ENCODE results near the gene TBC1D3E. TPM values are rescaled to one million over a fixed set of nuclear protein-coding genes. Genes with fewer than 3 reads are reported as not detected.
"Not testable (repeated sequence)": the region's sequence is repeated elsewhere in the genome, so short reads cannot be mapped to it uniquely, and the experiment has no call there.

The TBC1D3E gene
- total RNA-seq (not detected), polyA plus RNA-seq (not detected)
- long read RNA-seq, donor 1 = 0 reads
- long read RNA-seq, donor 2 = 0 reads
- long read RNA-seq, donor 3 = 0 reads

DNA sequence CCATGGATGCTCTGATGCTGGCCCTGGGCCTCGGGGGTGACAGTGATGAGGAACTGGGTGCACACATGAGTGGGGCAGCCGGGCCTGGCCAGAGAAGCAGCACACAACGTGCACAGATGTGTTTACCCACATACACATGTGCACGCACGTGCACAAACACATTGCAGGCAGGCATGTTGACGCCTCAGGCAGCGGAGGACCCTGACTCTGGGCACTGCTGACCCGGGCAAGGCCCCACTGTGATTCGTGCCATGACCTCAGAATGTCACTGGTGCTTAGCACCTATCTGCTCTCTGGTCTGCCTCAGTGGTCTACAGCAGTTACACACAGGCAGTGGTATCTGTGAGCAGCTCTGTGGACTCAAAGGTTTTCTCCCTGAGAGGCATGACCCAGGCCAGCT lies at the start of gene TBC1D3E:
TBC1D3E (plus strand) TSS at position 301 of the 400 bp plus-strand sequence. CDS start 1,545 bp downstream, outside the sequence.
- H3K9me3 ChIP-seq; H3K27me3 ChIP-seq; ATAC-seq; intact Hi-C loops (cut with DNase I); H3K4me1 ChIP-seq; H3K4me3 ChIP-seq; H3K36me3 ChIP-seq; DNase-seq; H3K27ac ChIP-seq: not testable (repeated sequence)
- no CpG with 5 or more reads among the region's 9 CpGs for WGBS, 4 donors

DNA sequence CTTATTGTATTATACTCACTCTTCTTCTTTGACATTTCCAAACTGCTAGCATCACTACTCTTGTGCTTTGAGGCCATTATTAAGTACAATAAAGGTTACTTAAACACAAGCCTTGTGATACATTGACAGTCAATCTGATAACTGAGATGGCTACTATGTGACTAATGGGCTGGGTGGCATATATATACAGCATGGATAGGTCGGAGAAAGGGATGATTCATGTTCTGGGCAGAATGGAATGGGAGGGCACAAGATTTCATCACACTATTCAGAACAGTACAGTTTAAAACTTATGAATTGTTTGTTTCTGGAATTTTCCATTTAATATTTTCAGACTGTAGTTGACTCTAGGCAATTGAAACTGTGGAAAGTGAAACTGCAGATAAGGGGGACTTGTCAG lies 40.4 kb upstream of the TBC1D3E start:
- H3K36me3 ChIP-seq; H3K27me3 ChIP-seq; H3K27ac ChIP-seq; H3K4me3 ChIP-seq; H3K4me1 ChIP-seq; H3K9me3 ChIP-seq; DNase-seq; intact Hi-C loops (cut with DNase I): not testable (repeated sequence)
- ATAC-seq = peak in 2 of 4 donors; percentile 44 to 45
- no CpG with 5 or more reads among the region's 1 CpG for WGBS, 4 donors

- H3K9me3 ChIP-seq; ATAC-seq; H3K4me3 ChIP-seq; H3K27me3 ChIP-seq; H3K36me3 ChIP-seq; H3K27ac ChIP-seq; H3K4me1 ChIP-seq; intact Hi-C loops (cut with DNase I); DNase-seq: not testable (repeated sequence)
- WGBS, 4 donors = 97 to 100% methylated on average over 5 to 6 of the region's 10 CpGs; no CpG with 5 or more reads in 2 of the 4 donors
These were observed 39.6 kb upstream of the TBC1D3E start for GRCh38 chr17:38088120-38088519.

DNA sequence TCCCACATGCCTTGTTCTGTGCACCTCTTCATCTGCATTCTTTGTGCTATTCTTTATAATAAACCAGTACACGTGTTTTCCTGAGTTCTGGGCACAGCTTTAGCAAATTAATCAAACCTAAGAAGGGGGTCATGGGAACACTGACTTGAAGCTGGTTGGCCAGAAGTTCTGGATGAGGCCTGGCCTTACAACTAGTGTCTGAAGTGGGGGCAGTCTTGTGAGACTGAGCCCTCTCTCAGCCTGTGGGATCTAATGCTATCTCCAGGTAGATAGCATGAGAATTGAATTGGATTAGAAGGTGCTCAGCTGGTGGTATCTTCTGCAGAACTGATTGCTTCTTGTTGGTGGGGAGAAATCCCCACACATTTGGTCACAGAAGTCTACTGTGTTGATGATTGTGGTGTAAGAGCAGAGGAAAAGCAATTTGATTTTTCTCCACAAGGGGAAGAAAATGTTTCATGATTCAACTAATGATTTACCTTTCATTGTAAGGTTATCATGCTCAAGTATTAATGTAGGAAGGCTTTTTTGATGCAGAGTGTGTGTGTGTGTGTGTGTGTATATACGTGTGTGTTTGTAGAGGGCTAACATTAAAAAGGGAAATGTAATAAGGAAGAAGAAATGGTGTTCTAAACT lies 33.6 kb upstream of the TBC1D3E start:
- H3K9me3 ChIP-seq; ATAC-seq; H3K27me3 ChIP-seq; DNase-seq; intact Hi-C loops (cut with DNase I); H3K4me1 ChIP-seq; H3K36me3 ChIP-seq; H3K27ac ChIP-seq; H3K4me3 ChIP-seq: not testable (repeated sequence)
- WGBS, 4 donors = no CpG with 5 or more reads among the region's 2 CpGs

DNA sequence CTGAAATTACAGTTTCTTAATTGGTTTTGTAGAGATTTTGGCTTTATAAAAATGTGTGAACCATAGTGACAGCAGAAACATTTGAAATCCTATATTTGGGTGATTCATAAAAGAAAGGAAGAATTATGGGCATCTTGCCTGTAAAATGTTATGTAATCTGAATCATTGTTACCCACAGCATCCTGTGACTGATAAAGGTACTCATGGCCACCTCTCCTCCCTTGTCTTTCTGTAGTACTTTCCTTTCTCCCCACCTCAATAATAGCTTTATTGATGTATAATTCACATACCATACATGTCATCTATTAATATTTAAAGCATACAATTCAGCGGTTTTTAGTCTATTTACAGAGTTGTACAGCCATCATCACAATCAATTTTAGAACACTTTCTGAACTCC lies 28.5 kb upstream of the TBC1D3E start:
- DNase-seq; H3K27me3 ChIP-seq; H3K36me3 ChIP-seq; H3K4me3 ChIP-seq; intact Hi-C loops (cut with DNase I); H3K9me3 ChIP-seq; H3K4me1 ChIP-seq; H3K27ac ChIP-seq; ATAC-seq: not testable (repeated sequence)
- WGBS, 4 donors = no CpG with 5 or more reads among the region's 1 CpG

DNA sequence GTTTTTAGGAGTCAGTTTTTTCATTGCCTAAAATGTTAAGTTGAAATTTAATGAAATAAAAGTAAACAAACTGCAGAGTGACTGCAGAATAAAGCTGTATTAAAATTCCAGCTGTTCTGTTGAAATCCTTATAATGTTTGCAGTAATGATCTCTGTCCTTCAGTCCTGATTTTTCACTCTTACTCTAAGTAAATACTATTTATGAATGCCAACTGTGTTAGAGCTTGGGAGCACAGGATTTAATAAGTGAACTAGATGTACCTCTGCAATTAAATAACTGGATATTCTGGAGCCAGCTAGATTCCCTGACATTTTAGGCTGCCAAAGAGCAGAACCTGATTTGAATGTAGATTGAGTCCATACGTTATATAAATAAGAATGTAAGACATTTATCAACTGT lies 7.9 kb upstream of the TBC1D3E start:
- H3K27me3 ChIP-seq; H3K4me1 ChIP-seq; H3K4me3 ChIP-seq; intact Hi-C loops (cut with DNase I); H3K36me3 ChIP-seq; ATAC-seq; DNase-seq; H3K27ac ChIP-seq; H3K9me3 ChIP-seq: not testable (repeated sequence)
- no CpG with 5 or more reads among the region's 1 CpG for WGBS, 4 donors

DNA sequence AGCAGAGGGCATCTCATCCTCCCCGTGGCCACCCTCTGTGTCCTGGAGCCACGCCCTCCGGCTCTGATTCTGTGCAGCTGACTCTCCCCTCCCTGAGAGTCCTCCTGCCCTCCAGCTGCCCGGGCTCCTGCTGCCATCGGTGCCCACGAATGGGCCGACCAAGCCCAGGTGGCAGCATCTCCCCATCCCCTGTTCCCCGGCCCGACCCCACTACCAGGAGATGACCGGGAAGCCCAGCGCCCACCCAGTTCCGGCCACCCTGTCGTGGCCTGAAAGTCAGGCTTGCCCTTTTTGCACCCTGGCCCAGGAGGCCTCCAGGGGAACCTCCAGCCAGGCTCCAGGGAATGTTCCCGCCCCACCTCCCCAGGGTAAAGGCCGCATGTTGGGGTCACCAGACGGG lies 7.1 kb downstream of the TBC1D3E start:
- H3K4me1 ChIP-seq; ATAC-seq; H3K36me3 ChIP-seq; H3K9me3 ChIP-seq; H3K4me3 ChIP-seq; intact Hi-C loops (cut with DNase I); H3K27me3 ChIP-seq; H3K27ac ChIP-seq: not testable (repeated sequence)
- peak in 2 of 5 donors; percentile 1 to 49 for DNase-seq
- WGBS, 4 donors = 87 to 92% (median 91%) methylated on average over 8 to 10 of the region's 16 CpGs; no CpG with 5 or more reads in 1 of the 4 donors

Other genes starting within 250 kb of the TBC1D3E start
- gene TBC1D3K, start 203.5 kb upstream of the TBC1D3E start, total RNA-seq = not detected
- gene TBC1D3K, start 203.5 kb upstream of the TBC1D3E start, polyA plus RNA-seq = not detected
- gene TBC1D3L, start 138.9 kb upstream of the TBC1D3E start, total RNA-seq = 1 to 10 TPM in 8 of 9 donors, under 1 TPM in 1; 0.67 to 6.1 (median 3.1) TPM
- 1 to 10 TPM; 1.6 to 3.2 TPM for gene TBC1D3L, start 138.9 kb upstream of the TBC1D3E start, polyA plus RNA-seq
- 1 to 10 TPM in 2 of 9 donors, under 1 TPM in 2, not detected in 5; 0.27 to 1.7 (median 0.77) TPM for gene TBC1D3D, start 124.0 kb upstream of the TBC1D3E start, total RNA-seq
- under 1 TPM in 1 of 2 donors, not detected in 1; 0.60 TPM for gene TBC1D3D, start 124.0 kb upstream of the TBC1D3E start, polyA plus RNA-seq
- not detected for gene TBC1D3C, start 59.3 kb upstream of the TBC1D3E start, total RNA-seq
- under 1 TPM in 1 of 2 donors, not detected in 1; 0.61 TPM for gene TBC1D3C, start 59.3 kb upstream of the TBC1D3E start, polyA plus RNA-seq
- 1 to 10 TPM in 2 of 9 donors, not detected in 7; 2.3 to 5.5 TPM for gene TBC1D3, start 64.6 kb downstream of the TBC1D3E start, total RNA-seq
- not detected for gene TBC1D3, start 64.6 kb downstream of the TBC1D3E start, polyA plus RNA-seq
- 10 to 100 TPM; 26.0 to 46.3 (median 35.1) TPM for gene MRPL45, start 169.2 kb downstream of the TBC1D3E start, total RNA-seq
- 10 to 100 TPM; 27.1 to 36.8 TPM for gene MRPL45, start 169.2 kb downstream of the TBC1D3E start, polyA plus RNA-seq
- under 1 TPM in 4 of 9 donors, not detected in 5; 0.04 to 0.25 (median 0.08) TPM for gene GPR179, start 216.0 kb downstream of the TBC1D3E start, total RNA-seq
- under 1 TPM; 0.03 to 0.08 TPM for gene GPR179, start 216.0 kb downstream of the TBC1D3E start, polyA plus RNA-seq
- 10 to 100 TPM; 11.4 to 19.2 (median 15.0) TPM for gene SOCS7, start 223.9 kb downstream of the TBC1D3E start, total RNA-seq
- gene SOCS7, start 223.9 kb downstream of the TBC1D3E start, polyA plus RNA-seq = 10 to 100 TPM in 1 of 2 donors, 1 to 10 TPM in 1; 5.1 to 10.2 TPM

All from heart left ventricle (tissue), 16 donors.